Ectodermal cell (in vitro differentiated cells): Measurements from ENCODE around the gene NIPBL.
"Not testable (repeated sequence)": the region's sequence is repeated elsewhere in the genome, so short reads cannot be mapped to it uniquely, and the experiment has no call there.

Experiments
- H3K27ac ChIP-seq: 2 replicates; pipeline ENCODE4 v1.7.0; 2013; ENCODE audit warnings: mild to moderate bottlenecking, low read depth, low read length; ENCODE audit not compliant: insufficient read depth, poor library complexity, severe bottlenecking
- H3K27me3 ChIP-seq: 2 replicates; pipeline ENCODE4 v1.7.0; 2013; ENCODE audit warnings: mild to moderate bottlenecking, low read length; ENCODE audit not compliant: insufficient read depth, control insufficient read depth, poor library complexity, severe bottlenecking
- H3K36me3 ChIP-seq: one replicate; pipeline ENCODE4 v1.7.0; 2013; ENCODE audit warnings: low read length; ENCODE audit not compliant: control insufficient read depth, insufficient read depth
- H3K4me1 ChIP-seq: one replicate; pipeline ENCODE4 v1.7.0; 2013; ENCODE audit warnings: low read length; ENCODE audit not compliant: control insufficient read depth, insufficient read depth
- H3K4me3 ChIP-seq: 2 replicates; pipeline ENCODE4 v1.7.0; 2013; ENCODE audit warnings: low read depth, low read length, control low read depth; ENCODE audit not compliant: insufficient read depth
- H3K9me3 ChIP-seq: 2 replicates; pipeline ENCODE4 v1.7.0; 2013; ENCODE audit warnings: mild to moderate bottlenecking, low read length, moderate library complexity; ENCODE audit not compliant: control insufficient read depth
- WGBS, 2 experiments: methylation state at CpG; one replicate each; pipeline ENCODE4 v1.1.7; 2013; ENCODE audit warnings: missing lambda C conversion rate in 2 of 2; 5-methylcytosine and 5-hydroxymethylcytosine counted together

The NIPBL gene

DNA sequence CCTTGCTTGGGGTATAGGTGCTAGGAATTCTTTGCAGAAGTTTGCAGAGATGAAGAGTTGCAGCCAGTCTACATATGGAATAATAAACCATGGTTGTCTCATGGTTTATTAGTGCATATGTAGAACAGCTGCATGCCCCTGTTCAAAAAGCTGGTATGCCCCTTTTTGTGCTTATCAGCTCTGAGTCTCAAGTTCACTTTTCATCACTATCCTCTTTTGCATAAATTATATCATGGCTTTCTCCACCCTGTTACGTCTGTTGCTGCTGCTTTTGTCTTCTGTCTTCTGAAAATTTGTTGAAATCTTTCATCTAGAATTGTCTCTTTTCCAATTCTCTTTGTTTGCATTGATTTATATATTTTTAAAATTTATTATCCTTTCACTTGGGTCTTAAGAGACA lies 200.6 kb downstream of the NIPBL start:
- Histone ChIP-seq H3K36me3 (no peaks in the 10 kb centered on the region), H3K4me3 (no peak overlapping the region), H3K27me3 (no peaks in the 10 kb centered on the region), H3K9me3 (no peaks in the 10 kb centered on the region), H3K4me1 (no peaks in the 10 kb centered on the region), H3K27ac (no peak overlapping the region)
- 80 to 100% methylated on average over 1 of the region's 1 CpG for WGBS, 2 experiments

DNA sequence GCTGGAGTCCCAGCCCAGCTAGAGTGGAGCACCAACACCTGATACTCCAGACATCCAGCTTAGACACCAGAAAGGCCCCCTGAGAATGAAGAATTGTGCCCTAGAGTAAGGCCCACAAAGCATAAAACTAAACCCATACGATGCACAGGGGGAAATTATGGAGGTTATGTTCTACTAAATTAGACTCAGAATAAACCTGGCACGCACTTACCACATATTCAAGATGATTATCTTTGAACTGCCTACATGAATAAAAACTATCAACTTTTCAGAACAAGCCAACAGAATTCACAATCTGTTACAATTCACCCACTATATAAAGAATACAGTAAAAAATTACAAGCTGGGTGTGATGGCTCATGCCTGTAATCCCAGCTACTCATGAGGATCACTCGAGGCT lies 204.1 kb downstream of the NIPBL start:
- Histone ChIP-seq H3K27me3 (no peaks in the 10 kb centered on the region), H3K4me3 (no peak overlapping the region), H3K4me1 (no peaks in the 10 kb centered on the region), H3K9me3 (no peaks in the 10 kb centered on the region), H3K27ac (no peak overlapping the region), H3K36me3 (no peaks in the 10 kb centered on the region)
- WGBS, 2 experiments: 84 to 90% methylated on average over 2 to 3 of the region's 3 CpGs

- H3K4me1 ChIP-seq, H3K36me3 ChIP-seq, H3K27me3 ChIP-seq, H3K4me3 ChIP-seq, H3K9me3 ChIP-seq, H3K27ac ChIP-seq: not testable (repeated sequence)
- WGBS, 2 experiments: 36 to 40% methylated on average over 2 of the region's 2 CpGs
These were observed 206.4 kb downstream of the NIPBL start for GRCh38 chr5:37082977-37083376.

DNA sequence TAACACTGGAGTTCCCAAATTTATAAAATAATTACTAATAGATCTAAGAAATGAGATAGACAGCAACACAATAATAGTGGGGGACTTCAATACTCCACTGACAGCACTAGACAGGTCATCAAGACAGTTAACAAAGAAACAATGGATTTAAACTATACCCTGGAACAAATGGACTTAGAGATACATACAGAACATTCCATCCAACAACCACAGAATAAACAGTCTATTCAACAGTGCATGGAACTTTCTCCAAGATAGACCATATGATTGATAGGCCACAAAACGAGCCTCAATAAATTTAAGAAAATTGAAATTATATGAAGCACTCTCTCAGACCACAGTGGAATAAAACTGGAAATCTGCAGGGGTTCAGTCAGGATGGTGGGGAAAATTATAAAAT lies 209.5 kb downstream of the NIPBL start:
- not testable (repeated sequence) for H3K27me3 ChIP-seq, H3K27ac ChIP-seq, H3K4me3 ChIP-seq, H3K9me3 ChIP-seq, H3K36me3 ChIP-seq
- WGBS, 2 experiments: 100% methylated on average over 1 of the region's 1 CpG; no CpG with 5 or more reads in 1 of the 2 experiments
- peaks cover 14% of the 10 kb centered on the region for H3K4me1 ChIP-seq

DNA sequence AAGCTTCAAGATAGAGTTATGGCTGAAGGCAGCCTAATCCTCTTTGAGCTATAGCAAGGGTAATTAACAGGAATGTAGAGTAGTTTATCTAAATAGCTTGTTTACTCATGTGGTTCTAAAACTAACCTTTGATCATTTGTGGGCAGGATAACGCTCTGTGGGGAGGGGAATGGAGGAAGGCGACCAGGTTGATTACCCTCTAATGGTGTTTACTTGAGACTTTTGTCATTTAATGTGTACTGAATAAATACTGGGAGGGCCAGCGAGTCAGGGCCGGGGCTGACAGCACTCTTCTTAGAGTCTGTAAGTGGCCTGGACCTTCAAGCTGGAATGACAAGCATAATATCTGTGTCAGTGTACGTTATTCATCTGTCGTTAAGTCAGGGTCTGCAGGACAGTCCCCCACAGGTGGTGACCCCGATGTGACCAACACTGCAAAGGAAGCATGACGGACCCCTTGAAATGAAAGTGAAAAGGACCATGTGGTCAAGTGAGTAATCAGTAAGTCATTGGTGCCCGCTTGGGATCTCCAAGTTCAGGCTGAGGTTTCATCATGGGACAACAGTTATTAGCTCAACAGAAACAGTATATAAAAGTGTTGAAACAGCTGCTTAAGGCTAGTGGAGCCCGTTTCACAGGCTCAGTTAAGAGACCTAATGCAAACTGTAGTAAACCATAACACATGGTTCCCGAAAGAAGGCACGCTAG lies 210.1 kb downstream of the NIPBL start:
- WGBS, 2 experiments: 66 to 69% methylated on average over 12 of the region's 12 CpGs
- no peaks in the 10 kb centered on the region for H3K27me3 ChIP-seq
- H3K4me1 ChIP-seq: peaks cover 14% of the 10 kb centered on the region
- H3K36me3 ChIP-seq: no peaks in the 10 kb centered on the region
- no peak overlapping the region for H3K27ac ChIP-seq
- H3K9me3 ChIP-seq: no peaks in the 10 kb centered on the region
- H3K4me3 ChIP-seq: no peak overlapping the region

GRCh38 chr5:37088009-37088408 lies 211.4 kb downstream of the NIPBL start:
- Histone ChIP-seq H3K9me3 (no peaks in the 10 kb centered on the region), H3K4me3 (no peak overlapping the region), H3K27ac (no peak overlapping the region), H3K4me1 (peaks cover 14% of the 10 kb centered on the region), H3K27me3 (no peaks in the 10 kb centered on the region), H3K36me3 (no peaks in the 10 kb centered on the region)
- 92 to 95% methylated on average over 6 of the region's 6 CpGs for WGBS, 2 experiments

GRCh38 chr5:37090123-37090726 lies 213.7 kb downstream of the NIPBL start:
- WGBS, 2 experiments: 31 to 36% methylated on average over 7 of the region's 7 CpGs
- Histone ChIP-seq H3K4me1 (peaks cover 14% of the 10 kb centered on the region), H3K27ac (no peak overlapping the region), H3K4me3 (no peak overlapping the region), H3K27me3 (no peaks in the 10 kb centered on the region), H3K9me3 (no peaks in the 10 kb centered on the region), H3K36me3 (no peaks in the 10 kb centered on the region)

- Histone ChIP-seq H3K27me3 (no peaks in the 10 kb centered on the region), H3K4me3 (no peak overlapping the region), H3K9me3 (no peaks in the 10 kb centered on the region), H3K4me1 (peaks cover 14% of the 10 kb centered on the region), H3K36me3 (no peaks in the 10 kb centered on the region), H3K27ac (no peak overlapping the region)
- WGBS, 2 experiments: 87 to 91% methylated on average over 2 of the region's 2 CpGs
These were observed 214.2 kb downstream of the NIPBL start for GRCh38 chr5:37090781-37091180.

GRCh38 chr5:37093795-37094194 lies 217.2 kb downstream of the NIPBL start:
- WGBS, 2 experiments: 79 to 82% methylated on average over 4 of the region's 4 CpGs
- not testable (repeated sequence) for H3K27me3 ChIP-seq, H3K4me1 ChIP-seq, H3K9me3 ChIP-seq, H3K4me3 ChIP-seq, H3K27ac ChIP-seq, H3K36me3 ChIP-seq

GRCh38 chr5:37099267-37099666 lies 222.7 kb downstream of the NIPBL start:
- not testable (repeated sequence) for H3K4me1 ChIP-seq, H3K27ac ChIP-seq, H3K9me3 ChIP-seq, H3K4me3 ChIP-seq, H3K27me3 ChIP-seq
- 91 to 92% methylated on average over 3 to 4 of the region's 5 CpGs for WGBS, 2 experiments
- H3K36me3 ChIP-seq: peaks cover 11% of the 10 kb centered on the region
